Measurements from ENCODE around the gene SPAG6.

DNA sequence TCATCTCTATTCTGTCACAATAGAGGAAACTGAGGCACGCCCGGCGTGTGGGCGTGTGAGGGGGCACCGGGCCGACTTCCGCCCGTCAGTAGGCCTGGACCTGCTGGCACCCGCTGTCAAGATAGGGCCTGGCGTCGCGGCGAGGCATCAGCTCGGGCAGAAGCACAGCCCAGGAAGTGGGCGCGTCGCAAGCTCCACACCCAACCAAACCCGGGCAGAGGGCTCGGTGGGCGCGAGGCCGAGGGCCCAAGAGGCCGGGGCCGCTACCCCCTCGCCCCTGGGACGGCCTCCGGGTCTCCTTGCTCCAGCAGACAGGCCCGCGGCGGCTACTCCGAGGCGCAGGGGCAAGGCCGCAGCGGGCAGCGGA is 91.2 kb downstream of the SPAG6 start:
- TF ChIP-seq POLR2A (IDR thresholded peaks at IDR 0.05; ENCODE audit: control extremely low read depth in 1 of 2, low read depth in 2 of 2, low read length in 2 of 2) (no peak), HDAC2 (IDR thresholded peaks at IDR 0.05; ENCODE audit: borderline replicate concordance in 1 of 2, low read depth in 2 of 2, low read length in 2 of 2) (no peak), CEBPB (IDR thresholded peaks at IDR 0.05; ENCODE audit: low read depth, low read length) (no peak), NANOG (IDR thresholded peaks at IDR 0.05; ENCODE audit: insufficient read depth, low read depth, low read length, poor library complexity, severe bottlenecking) (no peak), SRF (IDR thresholded peaks at IDR 0.05; ENCODE audit: low read depth, low read length) (no peak), ASH2L (IDR thresholded peaks at IDR 0.05; ENCODE audit: low read length) (no peak), POLR2AphosphoS5 (IDR thresholded peaks at IDR 0.05; ENCODE audit: low read depth, low read length) (no peak), SUZ12 (IDR thresholded peaks at IDR 0.05; ENCODE audit: low read length) (no peak), SP1 (IDR thresholded peaks at IDR 0.05; ENCODE audit: low read depth, low read length) (no peak), BCL11A (IDR thresholded peaks at IDR 0.05; ENCODE audit: low read depth in 2 of 2, low read length in 2 of 2) (no peak)
- TF ChIP-seq, protein P1, sequence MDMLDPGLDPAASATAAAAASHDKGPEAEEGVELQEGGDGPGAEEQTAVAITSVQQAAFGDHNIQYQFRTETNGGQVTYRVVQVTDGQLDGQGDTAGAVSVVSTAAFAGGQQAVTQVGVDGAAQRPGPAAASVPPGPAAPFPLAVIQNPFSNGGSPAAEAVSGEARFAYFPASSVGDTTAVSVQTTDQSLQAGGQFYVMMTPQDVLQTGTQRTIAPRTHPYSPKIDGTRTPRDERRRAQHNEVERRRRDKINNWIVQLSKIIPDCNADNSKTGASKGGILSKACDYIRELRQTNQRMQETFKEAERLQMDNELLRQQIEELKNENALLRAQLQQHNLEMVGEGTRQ (IDR thresholded peaks at IDR 0.05; ENCODE audit: low read length), result no peak
- TF ChIP-seq, protein P2, sequence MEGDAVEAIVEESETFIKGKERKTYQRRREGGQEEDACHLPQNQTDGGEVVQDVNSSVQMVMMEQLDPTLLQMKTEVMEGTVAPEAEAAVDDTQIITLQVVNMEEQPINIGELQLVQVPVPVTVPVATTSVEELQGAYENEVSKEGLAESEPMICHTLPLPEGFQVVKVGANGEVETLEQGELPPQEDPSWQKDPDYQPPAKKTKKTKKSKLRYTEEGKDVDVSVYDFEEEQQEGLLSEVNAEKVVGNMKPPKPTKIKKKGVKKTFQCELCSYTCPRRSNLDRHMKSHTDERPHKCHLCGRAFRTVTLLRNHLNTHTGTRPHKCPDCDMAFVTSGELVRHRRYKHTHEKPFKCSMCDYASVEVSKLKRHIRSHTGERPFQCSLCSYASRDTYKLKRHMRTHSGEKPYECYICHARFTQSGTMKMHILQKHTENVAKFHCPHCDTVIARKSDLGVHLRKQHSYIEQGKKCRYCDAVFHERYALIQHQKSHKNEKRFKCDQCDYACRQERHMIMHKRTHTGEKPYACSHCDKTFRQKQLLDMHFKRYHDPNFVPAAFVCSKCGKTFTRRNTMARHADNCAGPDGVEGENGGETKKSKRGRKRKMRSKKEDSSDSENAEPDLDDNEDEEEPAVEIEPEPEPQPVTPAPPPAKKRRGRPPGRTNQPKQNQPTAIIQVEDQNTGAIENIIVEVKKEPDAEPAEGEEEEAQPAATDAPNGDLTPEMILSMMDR (IDR thresholded peaks at IDR 0.05; ENCODE audit: control extremely low read depth in 1 of 3, insufficient read depth in 1 of 3, low read depth in 1 of 3, low read length in 3 of 3), result no peak

All from H1 (cell line).